Lung (tissue), 12 donors: Measurements from ENCODE around the gene SDF2. TPM values are rescaled to one million over a fixed set of nuclear protein-coding genes. Genes with fewer than 3 reads are reported as not detected.
"Not testable (repeated sequence)": the region's sequence is repeated elsewhere in the genome, so short reads cannot be mapped to it uniquely, and the experiment has no call there.

Experiments used
- ATAC-seq: fragments of 200-7000 bp; cut with Tn5 transposase; one replicate; pipeline ENCODE4 v1.9.1; 2020; ENCODE audit warnings: moderate number of reproducible peaks; ENCODE audit not compliant: insufficient read depth, low FRiP score
- DNase-seq, 3 donors: peaks; one replicate each; pipeline ENCODE4 v3.0.0-alpha.2; 2013 to 2017
- H3K27ac ChIP-seq, 2 donors: one replicate each; pipeline ENCODE4 v1.5.1; 2013; ENCODE audit warnings: mild to moderate bottlenecking in 2 of 2, moderate library complexity in 2 of 2, control low read depth in 1 of 2, inconsistent platforms in 1 of 2, low read depth in 1 of 2, low read length in 1 of 2
- H3K27me3 ChIP-seq, 3 donors: one replicate each; pipeline ENCODE4 v1.5.1; 2013; ENCODE audit warnings: low read length in 2 of 3; ENCODE audit not compliant: control insufficient read depth in 3 of 3, insufficient read depth in 3 of 3
- H3K36me3 ChIP-seq, 4 donors: one replicate each; pipeline ENCODE4 v1.5.1; 2013; ENCODE audit warnings: low read length in 4 of 4, mild to moderate bottlenecking in 1 of 4, moderate library complexity in 1 of 4; ENCODE audit not compliant: control insufficient read depth in 4 of 4, insufficient read depth in 4 of 4
- H3K4me1 ChIP-seq, 5 donors: one replicate each; pipeline ENCODE4 v1.5.1; 2013; ENCODE audit warnings: low read length in 5 of 5, mild to moderate bottlenecking in 2 of 5, moderate library complexity in 1 of 5; ENCODE audit not compliant: control insufficient read depth in 5 of 5, insufficient read depth in 5 of 5
- H3K4me3 ChIP-seq: one replicate; pipeline ENCODE4 v1.5.1; 2013; ENCODE audit warnings: mild to moderate bottlenecking, control low read depth, moderate library complexity
- H3K9ac ChIP-seq, 2 donors: one replicate each; pipeline ENCODE4 v1.5.1; 2013; ENCODE audit warnings: low read length in 2 of 2, control low read depth in 1 of 2; ENCODE audit not compliant: insufficient read depth in 1 of 2
- H3K9me3 ChIP-seq, 4 donors: one replicate each; pipeline ENCODE4 v1.5.1; 2013; ENCODE audit warnings: low read length in 3 of 4, mild to moderate bottlenecking in 1 of 4, moderate library complexity in 1 of 4; ENCODE audit not compliant: control insufficient read depth in 4 of 4, insufficient read depth in 3 of 4
- WGBS, 2 donors: extraction: QIAGEN DNeasy Blood & Tissue Kit; methylation state at CpG; one replicate each; pipeline ENCODE4 v1.1.7; 2013; 5-methylcytosine and 5-hydroxymethylcytosine counted together
- polyA plus RNA-seq, 2 donors: library from polyadenylated mRNA; stranded (reverse); fragments of 200-250 nt; gene quantifications; one replicate each; pipeline ENCODE4 v1.2.1, GENCODE V29; 2013
- total RNA-seq, 2 donors: library from RNA; depleted of rRNA in 1 of 2; stranded (reverse); fragments of >200 nt in 1 of 2; gene quantifications; one replicate each; pipeline ENCODE4 v1.2.1, GENCODE V29; 2014 to 2021
- TF ChIP-seq, protein P1 (sequence below): IDR thresholded peaks from 2 replicates; pipeline ENCODE4 v1.5.1; 2012; ENCODE audit warnings: mild to moderate bottlenecking; ENCODE audit errors: control extremely low read depth, extremely low read depth
- donor health status: control.
- donor health status: control.
- donor health status: Bipolar disorder and iron deficiency.
- donor health status: healthy.
- donor health status: DM: yes; HTN: yes; CAD: no.

SDF2 gene
- total and polyA plus RNA-seq, 4 donors, result 36.5 to 73.3 (median 48.5) TPM

DNA sequence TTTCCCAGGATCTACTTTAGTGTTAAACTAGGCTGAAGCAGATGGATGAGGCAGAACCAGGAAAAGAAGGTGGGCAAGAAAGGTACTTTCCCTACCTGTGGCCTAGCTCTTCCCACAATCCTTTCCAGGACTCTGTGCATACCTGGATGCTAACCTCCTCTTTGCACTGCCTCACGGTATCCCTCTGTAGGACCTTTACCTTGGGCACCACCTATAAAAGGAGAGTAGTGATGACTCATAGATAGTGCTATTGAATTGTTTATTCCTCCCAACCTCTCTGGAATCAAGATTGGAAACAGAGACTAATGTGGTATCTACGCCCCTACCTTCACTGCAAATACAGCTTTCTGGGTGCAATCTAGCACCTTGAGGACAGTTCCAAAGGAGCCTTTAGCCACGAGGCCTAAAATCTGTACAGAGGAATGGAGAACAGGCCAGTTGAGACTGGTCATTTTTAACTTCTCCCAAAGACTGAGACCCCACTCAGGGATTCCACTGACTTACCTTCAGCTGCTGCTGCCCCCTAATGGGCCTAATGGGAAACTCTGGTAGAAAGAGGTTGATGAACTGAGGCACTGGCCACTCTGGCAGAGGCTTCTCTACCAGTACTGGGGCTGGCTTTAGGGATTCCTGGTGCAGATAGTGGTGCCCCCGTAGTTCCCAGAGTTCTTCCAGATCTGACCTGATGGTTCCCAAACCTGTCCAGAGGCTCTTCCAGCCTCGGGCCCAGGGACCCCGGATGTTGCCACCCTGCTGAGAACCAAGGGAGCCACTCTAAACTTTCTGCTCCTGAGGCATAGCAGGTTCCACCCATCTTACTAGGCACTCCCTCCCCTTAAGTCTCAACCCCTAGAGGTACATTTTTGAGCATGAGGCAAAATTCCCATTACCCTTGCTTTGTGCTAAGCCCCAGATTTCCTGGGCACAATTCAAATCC lies 48.5 kb downstream of the SDF2 start:
- Histone ChIP-seq H3K36me3 (peaks cover 20 to 36% (median 27%) of the 10 kb centered on the region in 4 donors), H3K4me3 (no peak overlapping the region), H3K27ac (no peak overlapping the region), H3K4me1 (no peaks in the 10 kb centered on the region), H3K27me3 (no peaks in the 10 kb centered on the region), H3K9ac (no peak overlapping the region), H3K9me3 (no peaks in the 10 kb centered on the region)
- 82 to 83% methylated on average over 6 of the region's 6 CpGs for WGBS, 2 donors
- TF ChIP-seq, protein P1, sequence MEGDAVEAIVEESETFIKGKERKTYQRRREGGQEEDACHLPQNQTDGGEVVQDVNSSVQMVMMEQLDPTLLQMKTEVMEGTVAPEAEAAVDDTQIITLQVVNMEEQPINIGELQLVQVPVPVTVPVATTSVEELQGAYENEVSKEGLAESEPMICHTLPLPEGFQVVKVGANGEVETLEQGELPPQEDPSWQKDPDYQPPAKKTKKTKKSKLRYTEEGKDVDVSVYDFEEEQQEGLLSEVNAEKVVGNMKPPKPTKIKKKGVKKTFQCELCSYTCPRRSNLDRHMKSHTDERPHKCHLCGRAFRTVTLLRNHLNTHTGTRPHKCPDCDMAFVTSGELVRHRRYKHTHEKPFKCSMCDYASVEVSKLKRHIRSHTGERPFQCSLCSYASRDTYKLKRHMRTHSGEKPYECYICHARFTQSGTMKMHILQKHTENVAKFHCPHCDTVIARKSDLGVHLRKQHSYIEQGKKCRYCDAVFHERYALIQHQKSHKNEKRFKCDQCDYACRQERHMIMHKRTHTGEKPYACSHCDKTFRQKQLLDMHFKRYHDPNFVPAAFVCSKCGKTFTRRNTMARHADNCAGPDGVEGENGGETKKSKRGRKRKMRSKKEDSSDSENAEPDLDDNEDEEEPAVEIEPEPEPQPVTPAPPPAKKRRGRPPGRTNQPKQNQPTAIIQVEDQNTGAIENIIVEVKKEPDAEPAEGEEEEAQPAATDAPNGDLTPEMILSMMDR, result peak; percentile 20
- no peak for ATAC-seq
- DNase-seq, result peak; percentile 39 to 60 (median 56)

DNA sequence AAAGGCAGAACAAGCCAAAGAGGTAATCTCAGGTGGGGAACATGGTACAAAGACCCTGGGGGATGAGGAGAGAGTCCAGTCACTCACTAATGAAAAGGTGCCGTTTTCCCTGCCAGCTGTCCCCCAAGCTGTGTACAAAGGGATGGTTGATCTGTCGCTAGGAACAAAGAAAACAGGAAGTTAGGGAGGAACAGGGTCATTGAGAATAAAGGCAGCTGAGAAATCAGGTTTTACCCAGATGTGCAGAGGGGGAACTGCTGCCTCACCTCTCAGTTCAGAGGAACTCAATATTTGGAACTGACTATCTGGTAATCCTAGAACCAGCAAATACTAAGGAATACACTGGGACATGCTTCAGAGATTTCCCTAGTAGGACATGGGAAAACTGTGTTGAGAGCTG lies 49.2 kb downstream of the SDF2 start:
- no peak overlapping the region for H3K4me3 ChIP-seq
- no peaks in the 10 kb centered on the region for H3K27me3 ChIP-seq
- peaks cover 20 to 36% (median 26%) of the 10 kb centered on the region in 4 donors for H3K36me3 ChIP-seq
- H3K9ac ChIP-seq, result no peak overlapping the region
- TF ChIP-seq, protein P1, result no peak
- H3K9me3 ChIP-seq, result no peaks in the 10 kb centered on the region
- WGBS, 2 donors, result 28 to 41% methylated on average over 2 of the region's 2 CpGs
- H3K27ac ChIP-seq, result no peak overlapping the region
- ATAC-seq, result no peak
- no peak for DNase-seq
- H3K4me1 ChIP-seq, result no peaks in the 10 kb centered on the region

DNA sequence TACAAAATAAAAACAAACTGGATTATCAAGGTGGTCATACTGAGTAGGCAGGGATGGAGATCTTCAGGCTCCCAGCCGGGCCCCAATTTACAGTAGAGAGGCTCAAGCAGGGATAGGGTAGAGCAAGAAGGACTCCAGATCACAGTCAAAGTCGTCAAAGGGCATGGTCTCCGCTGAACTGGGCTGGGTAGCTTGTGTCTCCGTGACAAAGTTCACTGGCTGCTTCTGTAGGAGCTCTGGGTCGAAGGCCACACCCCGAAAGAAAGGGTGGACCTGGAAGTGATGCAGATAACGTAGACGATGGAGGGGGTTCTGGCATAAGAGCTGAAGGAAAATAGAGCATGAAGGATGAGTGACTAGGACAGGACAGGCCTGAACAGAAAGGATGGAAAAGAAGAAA lies 51.3 kb downstream of the SDF2 start:
- H3K4me1 ChIP-seq, result no peaks in the 10 kb centered on the region
- no peaks in the 10 kb centered on the region for H3K9me3 ChIP-seq
- H3K9ac ChIP-seq, result no peak overlapping the region
- no peak overlapping the region for H3K27ac ChIP-seq
- TF ChIP-seq, protein P1, result no peak
- WGBS, 2 donors, result 90 to 92% methylated on average over 8 of the region's 8 CpGs
- no peak for DNase-seq
- H3K27me3 ChIP-seq, result no peaks in the 10 kb centered on the region
- H3K36me3 ChIP-seq, result peaks cover 6 to 17% (median 9%) of the 10 kb centered on the region in 4 donors
- H3K4me3 ChIP-seq, result no peak overlapping the region
- ATAC-seq, result no peak

DNA sequence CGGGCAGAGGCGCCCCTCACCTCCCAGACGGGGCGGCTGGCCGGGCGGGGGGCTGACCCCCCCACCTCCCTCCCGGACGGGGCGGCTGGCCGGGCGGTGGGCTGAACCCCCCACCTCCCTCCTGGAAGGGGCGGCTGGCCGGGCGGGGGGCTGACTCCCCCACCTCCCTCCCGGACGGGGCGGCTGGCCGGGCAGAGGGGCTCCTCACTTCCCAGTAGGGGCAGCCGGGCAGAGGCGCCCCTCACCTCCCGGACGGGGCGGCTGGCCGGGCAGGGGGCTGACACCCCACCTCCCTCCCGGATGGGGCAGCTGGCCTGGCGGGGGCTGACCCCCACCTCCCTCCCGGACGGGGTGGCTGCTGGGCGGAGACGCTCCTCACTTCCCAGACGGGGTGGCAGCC lies 57.7 kb downstream of the SDF2 start:
- not testable (repeated sequence) for H3K27ac ChIP-seq, H3K27me3 ChIP-seq, ATAC-seq, H3K4me3 ChIP-seq, H3K36me3 ChIP-seq, DNase-seq, H3K9me3 ChIP-seq, H3K9ac ChIP-seq
- WGBS, 2 donors, result 93 to 96% methylated on average over 9 to 31 of the region's 31 CpGs
- peaks cover 0 to 11% (median 0%) of the 10 kb centered on the region in 5 donors for H3K4me1 ChIP-seq
